ENCODE results near the gene RPA1.
"Not testable (repeated sequence)": the region's sequence is repeated elsewhere in the genome, so short reads cannot be mapped to it uniquely, and the experiment has no call there.

The RPA1 gene

GRCh38 chr17:1878419-1879121, 48.8 kb downstream of the RPA1 start:
- no peak for DNase-seq (ENCODE audit: low read depth)

- DNase-seq (ENCODE audit: low read depth): no peak
Measured at GRCh38 chr17:1880851-1881630, 51.2 kb downstream of the RPA1 start.

GRCh38 chr17:1882836-1883235, 53.0 kb downstream of the RPA1 start:
- no peak for DNase-seq (ENCODE audit: low read depth)

GRCh38 chr17:1883536-1883935, 53.7 kb downstream of the RPA1 start:
- no peak for DNase-seq (ENCODE audit: low read depth)

- no peak for DNase-seq (ENCODE audit: low read depth)
Measured at GRCh38 chr17:1888741-1889140, 58.9 kb downstream of the RPA1 start.

GRCh38 chr17:1890758-1891450, 61.1 kb downstream of the RPA1 start:
- no peak for DNase-seq (ENCODE audit: low read depth)

- DNase-seq (ENCODE audit: low read depth): no peak
Measured at GRCh38 chr17:1894753-1895339, 65.0 kb downstream of the RPA1 start.

- not testable (repeated sequence) for DNase-seq (ENCODE audit: low read depth)
Measured at GRCh38 chr17:1895479-1895878, 65.7 kb downstream of the RPA1 start.

- DNase-seq (ENCODE audit: low read depth): no peak
Measured at GRCh38 chr17:1896243-1897104, 66.7 kb downstream of the RPA1 start.

- DNase-seq (ENCODE audit: low read depth): no peak
Measured at GRCh38 chr17:1897105-1897656, 67.4 kb downstream of the RPA1 start.

GRCh38 chr17:1898332-1898731, 68.5 kb downstream of the RPA1 start:
- DNase-seq (ENCODE audit: low read depth): no peak

GRCh38 chr17:1898872-1899271, 69.1 kb downstream of the RPA1 start:
- no peak for DNase-seq (ENCODE audit: low read depth)

GRCh38 chr17:1899403-1900000, 69.7 kb downstream of the RPA1 start:
- no peak for DNase-seq (ENCODE audit: low read depth)

GRCh38 chr17:1904273-1905182, 74.7 kb downstream of the RPA1 start:
- DNase-seq (ENCODE audit: low read depth): no peak

- no peak for DNase-seq (ENCODE audit: low read depth)
Measured at GRCh38 chr17:1905190-1905913, 75.5 kb downstream of the RPA1 start.

GRCh38 chr17:1906662-1907101, 76.9 kb downstream of the RPA1 start:
- no peak for DNase-seq (ENCODE audit: low read depth)

GRCh38 chr17:1907216-1907631, 77.4 kb downstream of the RPA1 start:
- DNase-seq (ENCODE audit: low read depth): no peak

- DNase-seq (ENCODE audit: low read depth): no peak
Measured at GRCh38 chr17:1907909-1908698, 78.3 kb downstream of the RPA1 start.
